NCI-H510A (cell line): ENCODE measurements around the gene EXOC3L1.

Source experiments
- DNase-seq: peaks from one replicate; lab custom pipeline; 2025; lab: John Stamatoyannopoulos, UW

The EXOC3L1 gene

GRCh38 chr16:67216612-67217490, 26.9 kb upstream of the EXOC3L1 start:
- no peak for DNase-seq

GRCh38 chr16:67215706-67216105, 25.8 kb upstream of the EXOC3L1 start:
- DNase-seq: no peak

DNA sequence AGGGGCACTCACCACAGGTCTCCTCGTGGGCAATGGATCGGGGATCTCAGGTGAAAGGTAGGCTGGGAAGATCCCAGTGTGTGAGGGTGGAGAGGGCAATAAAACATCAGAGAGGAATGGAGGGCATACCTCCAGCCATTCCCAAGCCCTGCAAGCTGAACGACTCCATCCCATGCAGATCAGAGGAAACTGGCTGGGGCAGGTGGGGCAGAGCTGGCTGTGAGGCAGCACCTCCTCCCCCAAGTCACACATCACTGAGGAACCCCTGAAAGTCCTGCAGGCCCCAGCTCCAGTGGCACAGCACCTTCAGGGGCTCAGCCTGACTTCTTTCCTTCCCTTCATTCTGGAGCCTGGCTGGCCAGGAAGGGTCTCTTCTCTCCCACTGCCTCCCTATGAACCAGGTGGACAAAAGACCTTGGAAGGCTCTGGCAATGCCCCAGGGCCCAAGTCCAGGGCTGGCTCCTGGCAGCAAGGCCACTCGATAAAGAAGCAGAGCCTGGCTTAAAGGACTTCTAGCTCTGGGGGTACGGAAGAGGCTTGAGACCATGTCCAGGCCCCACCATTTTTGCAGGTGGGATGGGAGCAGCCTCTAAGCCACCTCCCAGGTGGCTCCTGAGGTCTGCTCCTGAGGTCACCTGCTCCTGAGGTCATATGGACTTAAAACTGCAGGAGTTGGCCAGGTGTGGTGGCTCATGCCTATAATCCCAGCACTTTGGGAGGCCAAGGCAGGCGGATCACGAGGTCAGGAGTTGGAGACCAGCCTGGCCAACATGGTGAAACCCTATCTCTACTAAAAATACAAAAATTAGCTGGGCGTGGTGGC, 23.5 kb upstream of the EXOC3L1 start:
- DNase-seq: no peak

DNA sequence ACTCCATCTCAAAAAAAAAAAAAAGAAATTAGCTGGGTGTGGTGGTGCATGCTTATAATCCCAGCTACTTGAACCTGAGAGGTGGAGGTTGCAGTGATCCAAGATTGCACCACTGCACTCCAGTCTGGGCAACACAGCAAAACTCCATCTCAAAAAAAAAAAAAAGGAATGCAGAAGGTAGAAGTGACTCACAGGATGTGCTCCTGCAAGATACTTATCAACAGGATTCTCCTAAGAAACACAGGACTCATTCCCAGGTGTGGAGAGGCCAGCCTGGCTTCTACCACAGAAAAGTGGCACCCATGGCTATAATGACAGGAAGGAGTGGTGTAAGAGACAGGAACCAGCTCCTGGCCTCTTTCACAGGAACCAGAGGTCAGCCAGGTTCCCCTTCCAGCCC, 22.8 kb upstream of the EXOC3L1 start:
- DNase-seq: no peak

DNA sequence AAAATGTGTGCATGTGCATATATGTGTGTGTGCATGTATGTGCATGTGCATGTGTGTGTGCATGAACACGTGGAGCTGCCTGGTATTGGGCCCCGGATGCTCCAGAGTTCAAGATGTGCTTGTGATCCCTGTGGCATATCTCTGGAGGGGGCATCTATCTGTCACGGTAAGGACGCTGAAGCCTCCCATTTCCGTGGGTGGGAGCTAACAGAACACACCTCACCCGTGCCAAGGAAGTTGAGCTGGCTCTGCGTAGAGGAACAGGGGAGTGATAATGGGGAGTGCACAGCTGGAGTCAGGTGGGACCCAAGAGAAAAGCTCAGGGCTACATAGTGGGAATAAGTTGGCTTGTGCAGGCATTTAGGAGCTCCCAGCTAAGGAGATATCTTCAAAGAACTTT, 21.7 kb upstream of the EXOC3L1 start:
- no peak for DNase-seq

GRCh38 chr16:67210069-67210937, 20.4 kb upstream of the EXOC3L1 start:
- DNase-seq: no peak

GRCh38 chr16:67209565-67209964, 19.6 kb upstream of the EXOC3L1 start:
- DNase-seq: no peak

GRCh38 chr16:67208154-67208896, 18.4 kb upstream of the EXOC3L1 start:
- DNase-seq: no peak

GRCh38 chr16:67207249-67208091, 17.5 kb upstream of the EXOC3L1 start:
- no peak for DNase-seq

- no peak for DNase-seq
Observed at GRCh38 chr16:67206838-67207248, 16.9 kb upstream of the EXOC3L1 start.

GRCh38 chr16:67206129-67206837, 16.3 kb upstream of the EXOC3L1 start:
- no peak for DNase-seq

DNA sequence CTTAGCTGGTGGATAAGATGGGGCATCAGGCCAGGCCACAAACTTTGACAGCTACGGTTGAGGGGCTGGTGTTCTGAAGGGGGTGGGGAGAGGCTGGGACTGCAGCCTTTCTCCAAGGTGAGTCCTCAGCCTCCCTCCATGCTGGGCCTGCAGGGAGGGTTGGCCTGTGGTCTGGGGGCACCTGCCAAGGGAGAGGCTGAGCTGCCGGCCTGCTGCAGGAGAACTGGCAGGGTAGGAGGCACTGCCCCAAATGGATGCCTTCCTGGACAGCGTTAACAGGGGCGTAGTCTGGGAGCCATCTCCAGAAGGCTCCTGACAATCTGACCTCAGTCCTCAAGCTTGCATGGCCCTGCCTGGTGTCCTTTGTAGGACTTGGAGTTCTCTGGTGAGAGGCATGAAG, 14.1 kb upstream of the EXOC3L1 start:
- no peak for DNase-seq

DNA sequence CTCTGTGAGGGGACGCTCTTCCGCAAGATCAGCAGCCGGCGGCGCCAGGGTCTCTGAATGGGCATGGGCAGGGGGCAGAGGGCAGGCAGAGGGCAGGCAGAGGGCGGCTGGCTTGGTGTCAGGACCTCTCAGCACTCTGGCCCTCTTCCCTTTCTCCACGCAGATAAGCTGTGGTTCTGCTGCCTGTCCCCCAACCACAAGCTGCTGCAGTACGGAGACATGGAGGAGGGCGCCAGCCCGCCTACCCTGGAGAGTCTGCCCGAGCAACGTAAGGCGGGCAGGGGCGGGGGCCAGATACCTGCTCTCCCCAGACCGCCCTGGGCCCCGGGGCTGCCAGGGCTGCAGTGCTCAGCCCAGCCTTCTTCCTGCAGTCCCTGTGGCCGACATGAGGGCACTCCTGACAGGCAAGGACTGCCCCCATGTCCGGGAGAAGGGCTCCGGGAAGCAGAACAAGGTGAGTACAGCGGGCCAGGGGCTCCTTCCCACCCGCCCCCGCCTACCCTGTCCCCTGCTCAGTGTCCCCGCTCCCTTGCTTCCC, 13.1 kb upstream of the EXOC3L1 start:
- no peak for DNase-seq

DNA sequence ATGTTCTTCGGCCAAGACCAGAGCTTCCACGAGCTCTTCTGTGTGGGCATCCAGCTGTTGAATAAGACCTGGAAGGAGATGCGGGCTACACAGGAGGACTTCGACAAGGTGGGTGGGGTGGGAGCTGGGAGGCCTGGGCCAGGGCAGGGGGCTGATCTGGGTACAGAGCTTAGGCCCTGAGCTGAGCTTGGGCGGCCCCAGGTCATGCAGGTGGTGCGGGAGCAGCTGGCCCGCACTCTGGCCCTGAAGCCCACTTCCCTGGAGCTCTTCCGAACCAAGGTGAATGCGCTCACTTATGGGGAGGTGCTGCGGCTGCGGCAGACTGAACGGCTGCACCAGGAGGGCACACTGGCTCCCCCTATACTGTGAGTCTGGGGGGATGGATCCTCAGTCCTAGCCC, 12.5 kb upstream of the EXOC3L1 start:
- no peak for DNase-seq

- no peak for DNase-seq
Observed at GRCh38 chr16:67201411-67202345, 11.7 kb upstream of the EXOC3L1 start.

DNA sequence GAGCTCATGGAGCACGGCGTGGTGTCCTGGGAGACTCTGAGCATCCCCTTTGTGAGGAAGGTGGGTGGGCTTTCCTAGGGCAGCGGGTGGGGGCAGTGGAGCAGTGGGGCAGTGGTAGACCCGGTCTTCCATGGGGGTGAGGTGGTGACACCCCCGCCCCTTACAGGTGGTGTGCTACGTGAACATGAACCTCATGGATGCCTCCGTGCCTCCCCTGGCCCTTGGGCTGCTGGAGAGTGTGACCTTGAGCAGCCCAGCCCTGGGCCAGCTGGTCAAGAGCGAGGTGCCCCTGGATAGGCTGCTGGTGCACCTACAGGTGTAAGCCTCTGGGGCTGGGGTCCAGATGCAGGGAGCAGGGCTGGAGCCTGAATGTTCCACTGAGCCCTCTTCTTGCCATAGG, 10.6 kb upstream of the EXOC3L1 start:
- DNase-seq: no peak

GRCh38 chr16:67199808-67200198, 9.9 kb upstream of the EXOC3L1 start:
- no peak for DNase-seq

DNA sequence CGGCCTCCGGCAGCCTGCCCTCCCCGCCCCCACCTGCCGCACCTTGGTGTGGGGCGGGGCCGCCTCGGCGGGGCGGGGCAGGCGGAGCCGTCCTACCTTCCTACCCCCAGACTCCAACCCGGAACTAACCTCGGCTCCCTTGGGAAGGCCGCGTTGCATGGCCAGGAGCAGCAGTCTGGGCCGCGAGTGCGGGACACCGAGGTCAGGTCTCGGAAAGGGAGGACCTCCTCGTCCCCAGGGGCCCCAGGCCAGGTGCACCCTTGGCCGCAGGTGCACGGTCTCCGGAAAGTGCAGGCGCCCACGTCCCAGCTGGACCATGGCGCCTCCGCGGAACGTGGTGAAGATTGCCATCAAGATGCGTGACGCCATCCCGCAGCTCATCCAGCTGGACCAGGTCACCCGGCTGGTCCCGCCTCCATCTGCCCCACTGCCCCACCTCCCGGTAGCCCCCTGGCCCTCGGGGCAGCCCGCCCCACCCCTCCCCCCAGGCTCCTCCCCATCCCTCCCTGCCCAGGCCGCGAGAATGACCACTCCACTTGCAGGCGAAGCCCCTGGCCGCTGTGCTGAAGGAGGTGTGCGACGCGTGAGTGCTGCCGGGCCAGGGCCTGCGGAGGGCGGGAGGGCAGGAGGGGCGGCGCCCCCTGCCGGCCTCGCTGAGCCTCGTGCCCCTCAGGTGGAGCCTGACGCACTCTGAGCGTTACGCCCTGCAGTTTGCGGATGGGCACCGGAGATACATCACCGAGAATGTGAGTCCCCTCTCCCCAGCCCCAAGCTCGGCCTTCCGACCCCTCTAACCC, 9.3 kb upstream of the EXOC3L1 start, which contains the start of gene ELMO3:
Gene ELMO3, plus strand, starts transcription at position 121 of the 797 bp plus-strand sequence. Its CDS starts 196 bp downstream, at position 317.
- DNase-seq: no peak
